SU-DHL-6 (cell line): Measurements from ENCODE around the gene BAHCC1.

Experiments
- CTCF ChIP-seq: fragments of 200-600 bp; sonication (generic); IDR thresholded peaks from one replicate; pipeline ENCODE4 v1.5.1; 2017; ENCODE audit warnings: antibody characterized with exemption, mild to moderate bottlenecking, low read length, moderate library complexity; ENCODE audit not compliant: insufficient read depth, poor library complexity, severe bottlenecking
- EZH2phosphoT487 ChIP-seq: fragments of 200-600 bp; sonication (generic), shearing (Covaris generic); conservative IDR thresholded peaks from 2 replicates; pipeline ENCODE4 v1.6.1; 2018; ENCODE audit warnings: mild to moderate bottlenecking, antibody characterized with exemption, low read length, moderate library complexity, mixed read lengths

- TF ChIP-seq CTCF, result no peak
- no peak for TF ChIP-seq EZH2phosphoT487
Measured at GRCh38 chr17:81409190-81409935, 14.1 kb downstream of the BAHCC1 start.
